Skin epidermis (tissue), 12 donors: ENCODE results near the gene KCNMA1.

Experiments
- H3K27ac ChIP-seq, 21 experiments: fragments of 200-600 bp; sonication (generic) in 11 of 21; one replicate each; pipeline ENCODE4 v1.5.0; 2020; ENCODE audit warnings: mild to moderate bottlenecking in 3 of 21, inconsistent platforms in 2 of 21, moderate library complexity in 2 of 21
- H3K4me3 ChIP-seq, 7 experiments: fragments of 200-600 bp; sonication (generic) in 2 of 7; one replicate each; pipeline ENCODE4 v1.5.0; 2020; ENCODE audit warnings: inconsistent platforms in 2 of 7, mild to moderate bottlenecking in 2 of 7, moderate library complexity in 1 of 7

The KCNMA1 gene

GRCh38 chr10:76881477-76882220 lies 756.0 kb downstream of the KCNMA1 start:
- Histone ChIP-seq H3K4me3 (no peak overlapping the region), H3K27ac (peak overlapping the region in 1 of 21 experiments; percentile 26)

DNA sequence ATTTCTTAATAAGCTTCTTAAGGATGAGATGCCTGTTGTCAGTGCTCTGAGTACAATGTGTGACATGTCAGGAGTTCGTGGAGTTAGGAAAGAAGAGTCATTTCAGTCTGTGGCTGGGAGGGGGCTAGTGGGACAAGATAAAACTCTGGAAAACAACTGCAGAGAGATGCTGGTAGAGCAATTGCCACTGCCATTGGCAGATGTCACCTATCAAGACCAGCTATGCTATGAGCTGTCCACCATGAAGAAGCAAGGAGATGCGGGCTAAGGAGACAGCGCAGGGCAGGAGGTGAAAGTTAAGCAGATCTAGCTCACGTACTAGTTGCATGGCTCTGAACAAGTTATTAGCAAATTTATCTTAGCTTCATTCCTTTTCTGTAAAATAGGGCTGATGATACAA lies 756.7 kb downstream of the KCNMA1 start:
- Histone ChIP-seq H3K4me3 (no peak overlapping the region), H3K27ac (no peak overlapping the region)

DNA sequence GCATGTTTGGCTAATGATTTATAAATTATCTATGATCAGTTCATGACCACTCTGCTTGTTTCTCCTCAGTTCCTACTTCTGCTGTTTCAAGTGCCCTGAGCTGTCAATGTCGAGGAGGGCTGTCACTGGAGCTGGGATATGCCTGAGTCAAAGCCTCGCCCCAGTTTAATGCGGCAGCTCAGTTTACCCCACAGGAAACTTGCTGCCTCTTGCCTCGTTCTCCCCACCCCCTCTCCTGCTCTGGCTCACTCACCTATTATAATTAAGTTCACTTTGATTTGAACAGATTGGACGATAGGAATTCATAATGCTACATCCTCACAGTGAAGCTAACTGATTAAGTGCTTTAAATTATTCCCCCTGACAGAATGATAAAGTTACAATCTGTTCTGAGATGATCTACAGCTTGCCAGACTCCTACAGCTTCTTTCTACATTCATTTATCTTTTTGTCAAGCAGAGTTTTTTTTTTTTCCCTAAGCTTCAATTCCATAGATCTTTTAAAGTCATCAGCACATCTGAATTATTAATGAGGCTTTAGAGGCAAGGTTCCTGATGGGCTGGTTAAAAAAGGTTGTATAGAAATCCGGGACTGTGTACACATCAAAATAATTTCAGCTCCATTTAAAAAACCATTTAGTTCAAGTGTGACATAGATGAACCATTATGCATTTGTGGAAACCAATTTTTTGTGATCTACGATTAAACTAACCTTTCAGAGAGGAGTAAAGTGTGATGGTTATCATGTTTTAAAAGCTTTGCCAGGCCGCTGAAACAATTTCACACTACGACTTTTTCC lies 758.3 kb downstream of the KCNMA1 start:
- H3K4me3 ChIP-seq: no peak overlapping the region
- H3K27ac ChIP-seq: no peak overlapping the region

DNA sequence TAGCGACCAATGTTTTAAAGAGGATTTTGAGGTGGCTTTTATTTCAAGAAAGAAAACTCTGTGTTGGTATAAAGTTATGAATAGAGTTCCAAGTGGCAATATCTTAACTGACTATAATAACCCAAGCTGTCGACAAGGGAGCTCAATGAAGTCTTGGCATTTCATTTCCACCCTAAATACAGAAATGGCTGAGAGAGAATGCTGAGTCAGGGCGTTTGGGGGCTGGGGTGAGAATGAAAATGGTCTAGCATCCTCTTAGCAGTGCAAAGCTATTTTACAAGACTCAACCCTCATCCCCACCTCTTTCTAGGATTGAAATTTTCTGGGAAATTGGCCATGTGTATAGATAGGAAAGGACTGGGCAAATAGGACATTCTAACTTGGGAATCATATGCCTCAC lies 759.1 kb downstream of the KCNMA1 start:
- no peak overlapping the region for H3K4me3 ChIP-seq
- no peak overlapping the region for H3K27ac ChIP-seq

DNA sequence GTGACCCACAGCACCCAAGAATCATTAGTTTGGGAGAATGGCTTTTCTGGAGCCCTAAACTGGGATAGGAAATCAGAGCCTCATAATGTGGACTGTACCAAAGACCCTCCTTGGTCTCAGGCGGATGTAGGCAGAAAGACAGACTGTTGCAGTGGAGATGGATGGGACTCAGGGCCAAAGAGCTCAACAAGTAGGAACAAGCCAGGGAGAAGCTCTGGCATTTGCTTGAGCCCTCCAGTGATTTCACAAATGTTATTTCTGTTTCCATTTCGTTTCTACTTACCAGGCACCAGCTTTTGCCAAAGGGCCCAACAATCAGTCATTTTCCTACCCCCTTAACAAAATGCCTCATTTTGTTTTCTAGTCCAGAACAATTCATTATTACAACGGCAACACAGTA lies 762.7 kb downstream of the KCNMA1 start:
- peak overlapping the region in 2 of 21 experiments; percentile 51 to 55 for H3K27ac ChIP-seq
- H3K4me3 ChIP-seq: no peak overlapping the region

- H3K27ac ChIP-seq: peak overlapping the region in 1 of 21 experiments; percentile 13
- no peak overlapping the region for H3K4me3 ChIP-seq
Measured at GRCh38 chr10:76874176-76874575, 763.4 kb downstream of the KCNMA1 start.

DNA sequence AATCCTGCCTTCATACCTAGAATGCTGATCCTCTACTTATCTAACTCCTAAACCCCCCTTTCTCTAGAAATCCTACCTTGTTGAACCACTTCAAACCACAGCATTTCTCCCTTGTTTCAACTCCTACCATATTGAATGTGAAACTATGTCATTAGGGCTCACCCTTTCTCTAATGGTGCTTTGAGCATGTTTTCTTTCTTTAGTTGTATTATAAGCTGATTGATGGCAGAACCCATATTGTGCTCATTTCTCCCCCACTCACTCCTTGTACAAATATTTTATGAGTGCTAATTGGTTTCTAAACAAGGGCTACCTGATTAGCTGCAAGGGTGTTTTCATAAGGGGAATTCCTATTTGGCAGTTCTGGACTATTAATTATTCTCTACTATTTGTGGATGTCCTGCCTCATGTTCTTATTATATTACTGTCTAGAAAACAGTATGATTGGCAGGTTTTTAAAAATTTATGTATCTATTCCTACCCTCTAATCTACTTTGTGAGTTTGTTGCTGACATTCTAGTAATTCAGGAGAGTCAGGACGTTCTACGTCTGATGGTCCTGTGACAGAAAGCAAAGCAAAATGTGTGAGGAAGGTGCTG lies 765.8 kb downstream of the KCNMA1 start:
- no peak overlapping the region for H3K4me3 ChIP-seq

GRCh38 chr10:76869931-76870330 lies 767.7 kb downstream of the KCNMA1 start:
- H3K27ac ChIP-seq: peak overlapping the region in 1 of 21 experiments; percentile 13
- H3K4me3 ChIP-seq: no peak overlapping the region

More for the DNA sequence above, 765.8 kb downstream of the KCNMA1 start:
- H3K27ac ChIP-seq: no peak overlapping the region

- H3K4me3 ChIP-seq: no peak overlapping the region
- H3K27ac ChIP-seq: peak overlapping the region in 1 of 21 experiments; percentile 34
Measured at GRCh38 chr10:76868098-76868977, 769.3 kb downstream of the KCNMA1 start.

GRCh38 chr10:76866841-76867586 lies 770.6 kb downstream of the KCNMA1 start:
- Histone ChIP-seq H3K27ac (peak overlapping the region in 1 of 21 experiments; percentile 58), H3K4me3 (no peak overlapping the region)

- Histone ChIP-seq H3K4me3 (no peak overlapping the region), H3K27ac (no peak overlapping the region)
Measured at GRCh38 chr10:76864922-76865321, 772.7 kb downstream of the KCNMA1 start.

DNA sequence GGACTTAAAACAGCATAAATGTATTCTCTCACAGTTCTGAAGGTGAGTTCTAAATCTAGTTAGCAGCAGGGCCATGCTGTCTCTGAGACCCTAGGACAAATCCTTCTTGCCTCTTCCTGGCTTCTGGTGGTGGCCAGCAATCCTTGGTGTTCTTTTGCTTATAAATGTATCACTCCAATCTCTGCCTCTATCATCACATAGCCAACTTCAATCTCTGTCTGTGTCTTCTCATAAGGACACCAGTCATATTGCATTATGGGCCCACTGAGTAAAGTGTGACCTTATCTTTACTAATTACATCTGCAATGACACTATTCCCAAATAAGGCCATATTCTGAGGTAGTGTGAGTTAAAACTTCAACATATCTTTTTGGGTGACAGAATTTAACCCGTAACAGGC lies 778.9 kb downstream of the KCNMA1 start:
- no peak overlapping the region for H3K27ac ChIP-seq

GRCh38 chr10:76840802-76841201 lies 796.8 kb downstream of the KCNMA1 start:
- Histone ChIP-seq H3K27ac (no peak overlapping the region), H3K4me3 (no peak overlapping the region)

More for the DNA sequence above, 778.9 kb downstream of the KCNMA1 start:
- no peak overlapping the region for H3K4me3 ChIP-seq

- no peak overlapping the region for H3K27ac ChIP-seq
- no peak overlapping the region for H3K4me3 ChIP-seq
Measured at GRCh38 chr10:76839276-76839675, 798.3 kb downstream of the KCNMA1 start.

GRCh38 chr10:76830218-76830617 lies 807.4 kb downstream of the KCNMA1 start:
- H3K4me3 ChIP-seq: no peak overlapping the region
- no peak overlapping the region for H3K27ac ChIP-seq

DNA sequence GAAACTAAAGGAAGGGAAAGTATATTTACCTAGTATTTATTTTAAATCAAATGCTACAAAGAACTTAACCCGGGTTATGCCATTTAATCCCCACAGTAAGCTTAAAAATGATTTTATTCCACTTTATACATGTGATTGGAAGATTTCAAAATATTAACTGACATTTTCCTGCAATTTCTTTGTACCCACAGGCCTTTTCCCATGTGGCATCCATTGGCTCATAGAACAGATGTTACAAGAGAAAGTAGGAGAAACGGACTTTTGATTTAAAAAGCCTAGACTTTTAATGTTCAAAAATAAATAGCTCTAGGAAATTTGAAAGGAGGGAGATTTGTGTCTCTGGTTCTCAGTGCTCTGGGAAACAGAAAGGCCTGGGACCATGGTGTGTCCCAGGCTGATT lies 807.9 kb downstream of the KCNMA1 start:
- Histone ChIP-seq H3K4me3 (no peak overlapping the region), H3K27ac (no peak overlapping the region)
